ENCODE measurements around the gene SH3RF3.

GRCh38 chr2:109519513-109519912 lies 390.5 kb downstream of the SH3RF3 start:
- no peak for TF ChIP-seq ISL1 (CRISPR knock-in tag; IDR thresholded peaks at IDR 0.05)
- no peak for TF ChIP-seq ESRRG (CRISPR knock-in tag; IDR thresholded peaks at IDR 0.05)
- no peak for TF ChIP-seq PATZ1 (CRISPR knock-in tag; IDR thresholded peaks at IDR 0.05; ENCODE audit: borderline replicate concordance)
- TF ChIP-seq SNAI2 (CRISPR knock-in tag; IDR thresholded peaks at IDR 0.05), result no peak
- no peak for TF ChIP-seq ZNF70 (CRISPR knock-in tag; IDR thresholded peaks at IDR 0.05)
- no peak for TF ChIP-seq ZNF565 (CRISPR knock-in tag; conservative IDR thresholded peaks at IDR 0.05; ENCODE audit: low read depth)
- TF ChIP-seq GLIS3 (CRISPR knock-in tag; IDR thresholded peaks at IDR 0.05), result no peak

All from SK-N-SH treated with all-trans-retinoic acid at 6 μM for 48 hours (cell line).